A673 (cell line): ENCODE measurements around the gene EFHC1. TPM values are rescaled to one million over a fixed set of nuclear protein-coding genes. Genes with fewer than 3 reads are reported as not detected.

Source experiments
- BruUV-seq: library from RNA; stranded (reverse); fragments of 400-500 nt; replicated peaks from 2 replicates; lab custom pipeline; 2021; lab: Mats Ljungman, UMichigan
- CTCF ChIA-PET: fragments of 300-600 bp; sonication (Branson Sonifier 250); formaldehyde crosslinking; loops from one replicate; lab custom pipeline; 2022; ENCODE audit warnings: antibody characterized with exemption; lab: Charles Lee
- POLR2A ChIA-PET: fragments of 300-600 bp; sonication (Branson Sonifier 250); formaldehyde crosslinking; loops from one replicate; lab custom pipeline; 2022; ENCODE audit warnings: antibody characterized with exemption; ENCODE audit not compliant: low non-redundant PET; lab: Charles Lee
- DNase-seq: peaks from one replicate; pipeline ENCODE4 v3.0.0-alpha.2; 2015; ENCODE audit warnings: low spot score
- H3K27ac ChIP-seq: fragments of 200-600 bp; sonication (generic); 2 replicates; pipeline ENCODE4 v1.5.1; 2016; ENCODE audit warnings: mixed run types, low read depth, mild to moderate bottlenecking, mixed read lengths, antibody characterized with exemption, low read length; ENCODE audit not compliant: poor library complexity, severe bottlenecking
- H3K27me3 ChIP-seq: fragments of 200-600 bp; sonication (generic); replicated peaks from 2 replicates; pipeline ENCODE4 v1.6.1; 2017; ENCODE audit warnings: mixed run types, low read depth, mild to moderate bottlenecking, mixed read lengths, antibody characterized with exemption, low read length; ENCODE audit not compliant: insufficient read depth, poor library complexity
- H3K36me3 ChIP-seq: fragments of 200-600 bp; sonication (generic); 2 replicates; pipeline ENCODE4 v1.6.1; 2016; ENCODE audit warnings: mixed run types, mild to moderate bottlenecking, mixed read lengths, antibody characterized with exemption, low read length; ENCODE audit not compliant: insufficient read depth, poor library complexity, severe bottlenecking
- H3K4me1 ChIP-seq: fragments of 200-600 bp; sonication (generic); 2 replicates; pipeline ENCODE4 v1.6.1; 2017; ENCODE audit warnings: mixed run types, mild to moderate bottlenecking, mixed read lengths, antibody characterized with exemption, low read length; ENCODE audit not compliant: insufficient read depth, poor library complexity, severe bottlenecking
- H3K4me3 ChIP-seq: fragments of 200-600 bp; sonication (generic); 2 replicates; pipeline ENCODE4 v1.5.1; 2016; ENCODE audit warnings: low read depth, mixed run types, mild to moderate bottlenecking, mixed read lengths, low read length; ENCODE audit not compliant: poor library complexity, severe bottlenecking
- H3K9me3 ChIP-seq: fragments of 200-600 bp; sonication (generic); 2 replicates; pipeline ENCODE4 v1.6.1; 2016; ENCODE audit warnings: mixed run types, low read depth, mild to moderate bottlenecking, mixed read lengths, antibody characterized with exemption, low read length; ENCODE audit not compliant: poor library complexity, severe bottlenecking
- EZH2 ChIP-seq: fragments of 200-600 bp; sonication (generic); IDR thresholded peaks from 2 replicates; pipeline ENCODE4 v1.6.1; 2017; ENCODE audit warnings: borderline replicate concordance, low read depth, mild to moderate bottlenecking, mixed read lengths, antibody characterized with exemption, low read length; ENCODE audit not compliant: poor library complexity, severe bottlenecking
- intact Hi-C: fragments of 100-400 bp; cut with micrococcal nuclease; formaldehyde crosslinking; loops from one replicate; pipeline ENCODE4 v1.10.0; 2022; ENCODE audit not compliant: unreplicated experiment
- total RNA-seq: library from RNA; stranded (reverse); gene quantifications from 2 replicates; pipeline ENCODE4 v1.2.3, GENCODE V29; 2021
- TF ChIP-seq, protein P1 (sequence below): fragments of 300-800, 200-600 bp; sonication (generic); conservative IDR thresholded peaks from 2 replicates; pipeline ENCODE4 v1.5.1; 2017; ENCODE audit warnings: low read depth, mild to moderate bottlenecking, antibody characterized with exemption, low read length, moderate library complexity, mixed read lengths

The EFHC1 gene
- total RNA-seq, 1 experiment from 2014 or later, result 16.9 TPM

DNA sequence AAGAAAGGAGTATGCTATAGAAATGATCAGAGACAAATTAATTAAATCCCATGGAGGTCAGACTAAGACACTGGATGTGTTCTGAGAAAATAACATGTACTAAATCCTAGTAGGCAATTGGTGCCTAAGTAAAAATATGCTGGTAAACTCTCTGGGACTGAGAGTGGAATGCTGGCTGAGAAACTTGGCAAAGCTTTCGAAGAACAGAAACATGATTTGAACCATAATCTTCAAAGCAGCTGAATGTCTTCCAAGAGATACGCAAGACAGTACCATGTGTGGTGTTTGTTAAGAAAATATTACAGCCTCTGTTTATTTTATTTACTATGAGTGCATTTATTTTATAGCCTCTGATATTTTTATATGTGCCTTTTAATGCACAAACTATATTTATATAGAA, 55.2 kb downstream of the EFHC1 start:
- TF ChIP-seq, protein P1, sequence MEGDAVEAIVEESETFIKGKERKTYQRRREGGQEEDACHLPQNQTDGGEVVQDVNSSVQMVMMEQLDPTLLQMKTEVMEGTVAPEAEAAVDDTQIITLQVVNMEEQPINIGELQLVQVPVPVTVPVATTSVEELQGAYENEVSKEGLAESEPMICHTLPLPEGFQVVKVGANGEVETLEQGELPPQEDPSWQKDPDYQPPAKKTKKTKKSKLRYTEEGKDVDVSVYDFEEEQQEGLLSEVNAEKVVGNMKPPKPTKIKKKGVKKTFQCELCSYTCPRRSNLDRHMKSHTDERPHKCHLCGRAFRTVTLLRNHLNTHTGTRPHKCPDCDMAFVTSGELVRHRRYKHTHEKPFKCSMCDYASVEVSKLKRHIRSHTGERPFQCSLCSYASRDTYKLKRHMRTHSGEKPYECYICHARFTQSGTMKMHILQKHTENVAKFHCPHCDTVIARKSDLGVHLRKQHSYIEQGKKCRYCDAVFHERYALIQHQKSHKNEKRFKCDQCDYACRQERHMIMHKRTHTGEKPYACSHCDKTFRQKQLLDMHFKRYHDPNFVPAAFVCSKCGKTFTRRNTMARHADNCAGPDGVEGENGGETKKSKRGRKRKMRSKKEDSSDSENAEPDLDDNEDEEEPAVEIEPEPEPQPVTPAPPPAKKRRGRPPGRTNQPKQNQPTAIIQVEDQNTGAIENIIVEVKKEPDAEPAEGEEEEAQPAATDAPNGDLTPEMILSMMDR, result no peak
- TF ChIP-seq EZH2, result no peak
- POLR2A ChIA-PET, result no interaction called here
- H3K9me3 ChIP-seq, result no peaks in the 10 kb centered on the region
- CTCF ChIA-PET, result no interaction called here
- H3K4me1 ChIP-seq, result no peaks in the 10 kb centered on the region
- intact Hi-C loops, result no loop called here
- no peak overlapping the region for H3K4me3 ChIP-seq
- DNase-seq, result no peak
- no TSS peak for BruUV-seq
- H3K36me3 ChIP-seq, result no peaks in the 10 kb centered on the region
- no peaks in the 10 kb centered on the region for H3K27me3 ChIP-seq
- no peak overlapping the region for H3K27ac ChIP-seq

DNA sequence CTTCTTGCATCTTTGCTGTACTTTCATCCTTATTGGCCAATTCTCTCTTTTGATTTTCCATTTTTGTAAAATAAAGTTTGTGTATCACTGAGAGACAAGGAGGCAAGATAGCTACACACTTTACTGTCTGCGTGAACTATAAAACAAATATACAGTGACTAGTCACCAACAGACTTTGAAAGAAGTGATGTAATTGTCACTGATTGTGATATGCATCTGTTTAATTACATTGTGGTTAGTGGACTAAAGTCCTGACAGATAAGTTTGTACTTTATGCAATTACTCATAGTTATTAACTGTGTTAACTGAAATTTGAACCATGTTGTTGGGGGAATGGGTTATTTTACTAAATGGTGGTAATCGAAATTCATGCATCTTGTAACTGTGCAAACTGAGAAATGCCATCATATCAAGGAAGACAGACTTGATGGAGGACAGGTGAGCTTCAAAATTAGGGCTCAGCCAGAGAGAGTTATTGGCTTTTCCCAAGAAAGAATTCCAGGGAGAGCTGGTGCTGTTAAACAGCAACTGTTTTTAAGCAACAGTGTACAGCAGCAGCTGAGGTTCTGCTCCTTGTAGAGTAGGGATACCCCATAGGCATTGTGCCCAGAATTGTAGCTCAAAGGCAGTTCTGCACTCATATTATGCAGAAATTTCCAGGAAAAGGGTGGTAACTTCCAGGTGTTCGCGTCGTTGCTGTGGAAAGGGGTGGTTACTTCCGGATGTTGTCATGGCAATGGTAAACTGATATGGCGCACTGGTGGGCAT, 62.9 kb downstream of the EFHC1 start:
- ChIA-PET CTCF (no interaction called here), POLR2A (no interaction called here)
- no peaks in the 10 kb centered on the region for H3K27me3 ChIP-seq
- no peak for DNase-seq
- intact Hi-C loops, result no loop called here
- no peak for TF ChIP-seq EZH2
- TF ChIP-seq, protein P1, result no peak
- H3K9me3 ChIP-seq, result no peaks in the 10 kb centered on the region
- H3K4me3 ChIP-seq, result no peak overlapping the region
- no TSS peak for BruUV-seq
- no peaks in the 10 kb centered on the region for H3K36me3 ChIP-seq
- no peaks in the 10 kb centered on the region for H3K4me1 ChIP-seq
- no peak overlapping the region for H3K27ac ChIP-seq

DNA sequence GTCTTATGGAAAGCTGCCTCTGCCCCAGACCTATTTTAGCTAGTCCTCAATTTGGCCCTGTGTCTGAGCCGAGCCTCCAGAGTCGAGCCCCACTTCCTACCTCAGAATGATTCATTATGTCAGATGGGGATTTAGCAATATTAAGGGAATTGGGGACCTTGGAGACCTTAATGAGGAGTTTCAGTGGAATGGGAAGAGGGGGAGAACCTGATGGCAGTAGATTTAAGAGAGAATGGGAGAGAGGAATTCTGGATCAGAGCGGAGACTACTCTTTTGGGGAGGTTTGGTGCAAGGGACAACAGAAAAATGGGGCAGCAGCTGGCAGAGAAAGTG, 63.5 kb downstream of the EFHC1 start:
- no peak for DNase-seq
- ChIA-PET POLR2A (no interaction called here), CTCF (no interaction called here)

More for the DNA sequence above, 63.5 kb downstream of the EFHC1 start:
- Histone ChIP-seq H3K27me3 (no peaks in the 10 kb centered on the region), H3K4me1 (no peaks in the 10 kb centered on the region), H3K36me3 (no peaks in the 10 kb centered on the region), H3K4me3 (no peak overlapping the region), H3K27ac (no peak overlapping the region), H3K9me3 (no peaks in the 10 kb centered on the region)
- intact Hi-C loops, result no loop called here
- no peak for TF ChIP-seq EZH2
- TF ChIP-seq, protein P1, result no peak
- no TSS peak for BruUV-seq
